IMR-90 (cell line): ENCODE results near the gene SECISBP2. TPM values are rescaled to one million over a fixed set of nuclear protein-coding genes. Genes with fewer than 3 reads are reported as not detected.

Experiments
- ATAC-seq: fragments of 200-7000 bp; cut with Tn5 transposase; 2 replicates; pipeline ENCODE4 v1.9.1; 2020; ENCODE audit warnings: low read depth, mild to moderate bottlenecking, moderate library complexity
- BruUV-seq: library from RNA; stranded (reverse); fragments of 400-500 nt; replicated peaks from 2 replicates; lab custom pipeline; 2021; lab: Mats Ljungman, UMichigan
- CTCF ChIA-PET: fragments of 300-600 bp; formaldehyde crosslinking; extraction: SDS; loops from one replicate; lab custom pipeline; 2021; ENCODE audit warnings: antibody characterized with exemption; lab: Yijun Ruan, JAX
- POLR2A ChIA-PET: fragments of 300-600 bp; sonication (Branson Sonifier 250); formaldehyde crosslinking; loops from one replicate; lab custom pipeline; 2022; ENCODE audit warnings: antibody characterized with exemption; ENCODE audit not compliant: unreplicated experiment; lab: Charles Lee
- DNase-seq: peaks from one replicate; pipeline ENCODE4 v3.0.0; 2013
- H2AFZ ChIP-seq: replicated peaks from 2 replicates; pipeline ENCODE3; 2013; ENCODE audit warnings: low read length, mild to moderate bottlenecking; ENCODE audit not compliant: poor library complexity
- H2AK5ac ChIP-seq: 2 replicates; pipeline ENCODE4 v1.6.1; 2013; ENCODE audit warnings: low read depth, low read length, inconsistent platforms
- H2AK9ac ChIP-seq: replicated peaks from 2 replicates; pipeline ENCODE3; 2013; ENCODE audit warnings: mild to moderate bottlenecking, low read depth, low read length, moderate library complexity; ENCODE audit not compliant: poor library complexity
- H2BK120ac ChIP-seq: 2 replicates; pipeline ENCODE4 v1.6.1; 2013; ENCODE audit warnings: low read depth, low read length, inconsistent platforms
- H2BK15ac ChIP-seq: 3 replicates; pipeline ENCODE4 v1.6.1; 2013; ENCODE audit warnings: low read depth, low read length, inconsistent platforms
- H2BK20ac ChIP-seq: 2 replicates; pipeline ENCODE4 v1.6.1; 2013; ENCODE audit warnings: low read depth, mild to moderate bottlenecking, inconsistent platforms, low read length, moderate library complexity
- H2BK5ac ChIP-seq: 2 replicates; pipeline ENCODE4 v1.6.1; 2013; ENCODE audit warnings: mild to moderate bottlenecking, low read depth, low read length, inconsistent platforms; ENCODE audit not compliant: poor library complexity, severe bottlenecking
- H3K14ac ChIP-seq: replicated peaks from 2 replicates; pipeline ENCODE4 v1.6.1; 2013; ENCODE audit warnings: low read depth, low read length, inconsistent platforms
- H3K18ac ChIP-seq: 2 replicates; pipeline ENCODE4 v1.6.1; 2013; ENCODE audit warnings: low read depth, low read length, control low read depth
- H3K23ac ChIP-seq: 2 replicates; pipeline ENCODE4 v1.6.1; 2013; ENCODE audit warnings: low read depth, low read length, inconsistent platforms
- H3K27ac ChIP-seq: 2 replicates; pipeline ENCODE4 v1.5.1; 2013; ENCODE audit warnings: mild to moderate bottlenecking, control low read depth, low read length; ENCODE audit not compliant: insufficient read depth
- H3K27me3 ChIP-seq: 2 replicates; pipeline ENCODE4 v1.6.1; 2013; ENCODE audit warnings: low read length; ENCODE audit not compliant: control insufficient read depth, insufficient read depth
- H3K36me3 ChIP-seq: 2 replicates; pipeline ENCODE4 v1.6.1; 2013; ENCODE audit warnings: low read length, mixed read lengths; ENCODE audit not compliant: control insufficient read depth, insufficient read depth
- H3K4ac ChIP-seq: 2 replicates; pipeline ENCODE4 v1.6.1; 2013; ENCODE audit warnings: low read depth, low read length, inconsistent platforms
- H3K4me1 ChIP-seq: 2 replicates; pipeline ENCODE4 v1.6.1; 2013; ENCODE audit warnings: low read length, mixed read lengths; ENCODE audit not compliant: control insufficient read depth, insufficient read depth
- H3K4me2 ChIP-seq: 2 replicates; pipeline ENCODE4 v1.6.1; 2013; ENCODE audit warnings: low read depth, mild to moderate bottlenecking, control low read depth, low read length, moderate library complexity
- H3K4me3 ChIP-seq: 2 replicates; pipeline ENCODE4 v1.5.1; 2013; ENCODE audit warnings: low read depth, mild to moderate bottlenecking, control low read depth, low read length, moderate library complexity; ENCODE audit not compliant: insufficient read depth
- H3K56ac ChIP-seq: 2 replicates; pipeline ENCODE4 v1.6.1; 2013; ENCODE audit warnings: low read length, inconsistent platforms; ENCODE audit not compliant: insufficient read depth; ENCODE audit errors: extremely low read depth
- H3K79me1 ChIP-seq, 2 experiments: 2 replicates each; pipeline ENCODE4 v1.6.1; 2013; ENCODE audit warnings: low read length in 2 of 2, inconsistent platforms in 1 of 2, low read depth in 1 of 2
- H3K9ac ChIP-seq: 2 replicates; pipeline ENCODE4 v1.6.1; 2013; ENCODE audit warnings: low read depth, low read length, control low read depth
- H3K9me1 ChIP-seq: 2 replicates; pipeline ENCODE4 v1.6.1; 2013; ENCODE audit warnings: low read length, inconsistent platforms; ENCODE audit not compliant: insufficient read depth
- H3K9me3 ChIP-seq: 2 replicates; pipeline ENCODE4 v1.6.1; 2013; ENCODE audit warnings: low read length; ENCODE audit not compliant: control insufficient read depth, insufficient read depth
- H4K20me1 ChIP-seq: 2 replicates; pipeline ENCODE4 v1.6.1; 2013; ENCODE audit warnings: low read length, inconsistent platforms; ENCODE audit not compliant: insufficient read depth
- H4K5ac ChIP-seq: 2 replicates; pipeline ENCODE4 v1.6.1; 2013; ENCODE audit warnings: mild to moderate bottlenecking, low read depth, low read length, control low read depth
- H4K8ac ChIP-seq, 2 experiments: 2 replicates each; pipeline ENCODE4 v1.6.1; 2013; ENCODE audit warnings: low read depth in 2 of 2, low read length in 2 of 2, control low read depth in 1 of 2, inconsistent platforms in 1 of 2
- H4K91ac ChIP-seq: 2 replicates; pipeline ENCODE4 v1.6.1; 2013; ENCODE audit warnings: low read depth, low read length, inconsistent platforms; ENCODE audit not compliant: insufficient read depth
- BHLHE40 ChIP-seq: fragments of 150-350 bp; IDR thresholded peaks from 2 replicates; pipeline ENCODE4 v1.6.1; 2016; ENCODE audit warnings: mild to moderate bottlenecking, low read depth, low read length
- CEBPB ChIP-seq: IDR thresholded peaks from 2 replicates; pipeline ENCODE4 v1.6.1; 2012; ENCODE audit warnings: low read depth, low read length, improper control_type of control experiment
- CHD1 ChIP-seq: IDR thresholded peaks from 2 replicates; pipeline ENCODE4 v1.6.1; 2012; ENCODE audit warnings: low read depth, low read length, improper control_type of control experiment
- FOS ChIP-seq: fragments of 150-350 bp; IDR thresholded peaks from 2 replicates; pipeline ENCODE4 v1.6.1; 2016; ENCODE audit warnings: low read depth, low read length
- MAFK ChIP-seq: IDR thresholded peaks from 2 replicates; pipeline ENCODE4 v1.6.1; 2012; ENCODE audit warnings: low read depth, low read length, improper control_type of control experiment
- MAZ ChIP-seq: IDR thresholded peaks from 2 replicates; pipeline ENCODE4 v1.6.1; 2012; ENCODE audit warnings: low read depth, mild to moderate bottlenecking, low read length, improper control_type of control experiment, moderate library complexity, borderline replicate concordance
- MXI1 ChIP-seq: IDR thresholded peaks from 2 replicates; pipeline ENCODE4 v1.6.1; 2012; ENCODE audit warnings: low read depth, mild to moderate bottlenecking, low read length, moderate library complexity, borderline replicate concordance
- NFE2L2 ChIP-seq: fragments of 150-350 bp; IDR thresholded peaks from 2 replicates; pipeline ENCODE4 v1.6.1; 2016; ENCODE audit warnings: low read depth, mild to moderate bottlenecking, low read length
- POLR2A ChIP-seq: IDR thresholded peaks from 2 replicates; pipeline ENCODE4 v1.6.1; 2012; ENCODE audit warnings: mild to moderate bottlenecking, low read depth, low read length
- RAD21 ChIP-seq: IDR thresholded peaks from 2 replicates; pipeline ENCODE4 v1.6.1; 2012; ENCODE audit warnings: low read length, improper control_type of control experiment
- RCOR1 ChIP-seq: IDR thresholded peaks from 2 replicates; pipeline ENCODE4 v1.6.1; 2012; ENCODE audit warnings: mild to moderate bottlenecking, low read length, improper control_type of control experiment; ENCODE audit not compliant: insufficient replicate concordance
- RFX5 ChIP-seq: IDR thresholded peaks from 2 replicates; pipeline ENCODE4 v1.8.0; 2012; ENCODE audit warnings: low read depth, mild to moderate bottlenecking, low read length, moderate library complexity
- SMC3 ChIP-seq: fragments of 150-350 bp; IDR thresholded peaks from 2 replicates; pipeline ENCODE4 v1.6.1; 2016; ENCODE audit warnings: low read depth, mild to moderate bottlenecking, antibody characterized with exemption, low read length, moderate library complexity
- dilution Hi-C: fragments of 300-500 bp; cut with HindIII; formaldehyde crosslinking; loops from one replicate; pipeline ENCODE4 v1.14.3; 2018; ENCODE audit warnings: low sequenced_read_pairs; ENCODE audit not compliant: unreplicated experiment
- in situ Hi-C: fragments of 300-500 bp; cut with MboI; formaldehyde crosslinking; loops from 3 replicates; pipeline ENCODE4 v1.14.3; 2019; ENCODE audit warnings: low sequenced_read_pairs, inconsistent platforms, mixed read lengths
- intact Hi-C: fragments of 100-400 bp; cut with micrococcal nuclease; formaldehyde crosslinking; loops from 2 replicates; pipeline ENCODE4 v1.10.0; 2022
- polyA plus RNA-seq, 3 experiments: library from polyadenylated mRNA; depleted of rRNA; stranded (reverse); fragments of >200 nt; gene quantifications; 2 replicates each; pipeline ENCODE4 v1.2.3, GENCODE V29; 2012; ENCODE audit warnings: low replicate concordance in 1 of 3
- total RNA-seq: library from RNA; depleted of rRNA; stranded (reverse); fragments of >200 nt; gene quantifications from 2 replicates; pipeline ENCODE4 v1.2.3, GENCODE V29; 2012
- TF ChIP-seq, protein P1 (sequence below): fragments of 150-350 bp; IDR thresholded peaks from 2 replicates; pipeline ENCODE4 v1.6.1; 2016; ENCODE audit warnings: low read depth, mild to moderate bottlenecking, low read length, moderate library complexity, borderline replicate concordance
- TF ChIP-seq, protein P2 (sequence below): fragments of 150-350 bp; IDR thresholded peaks from 2 replicates; pipeline ENCODE4 v1.6.1; 2017; ENCODE audit warnings: mild to moderate bottlenecking, antibody characterized with exemption, low read length, low read depth
- TF ChIP-seq, protein P3 (sequence below): conservative IDR thresholded peaks from 2 replicates; pipeline ENCODE4 v1.5.1; 2012; ENCODE audit warnings: mild to moderate bottlenecking, low read depth, low read length, improper control_type of control experiment

The SECISBP2 gene
- total and polyA plus RNA-seq, 2 of the 4 experiments (the other 2 are of a cell fraction), result 16.4 to 18.8 TPM

DNA sequence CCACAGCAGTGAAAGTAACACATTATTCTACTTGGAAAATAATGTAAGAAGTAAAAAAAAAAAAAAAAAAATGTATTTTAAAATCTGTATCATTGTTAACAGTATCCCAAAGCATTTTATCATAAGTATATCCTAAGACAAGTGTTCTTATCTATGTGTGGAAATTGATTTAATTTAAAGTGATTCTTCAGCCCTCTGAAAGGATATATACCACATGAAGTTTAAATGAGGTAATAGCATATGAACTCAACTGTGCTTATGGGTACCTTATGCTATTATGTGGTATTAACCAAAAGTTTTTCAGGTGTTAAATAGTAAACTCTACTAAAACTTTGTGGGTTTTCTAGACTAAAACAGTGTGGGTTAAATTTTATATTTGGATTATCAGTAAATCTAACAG, 2.8 kb upstream of the SECISBP2 start:
- no peak overlapping the region for H3K4ac ChIP-seq
- H2BK20ac ChIP-seq, result no peak overlapping the region
- no peak overlapping the region for H3K4me3 ChIP-seq
- no peak overlapping the region for H2AK5ac ChIP-seq
- H3K79me1 ChIP-seq, result peaks cover 12 to 23% of the 10 kb centered on the region in 2 experiments
- H2BK120ac ChIP-seq, result no peak overlapping the region
- ChIA-PET CTCF (no interaction called here), POLR2A (no interaction called here)
- dilution Hi-C loops, result no loop called here
- no peak for DNase-seq
- BruUV-seq, result no TSS peak
- TF ChIP-seq, protein P1, sequence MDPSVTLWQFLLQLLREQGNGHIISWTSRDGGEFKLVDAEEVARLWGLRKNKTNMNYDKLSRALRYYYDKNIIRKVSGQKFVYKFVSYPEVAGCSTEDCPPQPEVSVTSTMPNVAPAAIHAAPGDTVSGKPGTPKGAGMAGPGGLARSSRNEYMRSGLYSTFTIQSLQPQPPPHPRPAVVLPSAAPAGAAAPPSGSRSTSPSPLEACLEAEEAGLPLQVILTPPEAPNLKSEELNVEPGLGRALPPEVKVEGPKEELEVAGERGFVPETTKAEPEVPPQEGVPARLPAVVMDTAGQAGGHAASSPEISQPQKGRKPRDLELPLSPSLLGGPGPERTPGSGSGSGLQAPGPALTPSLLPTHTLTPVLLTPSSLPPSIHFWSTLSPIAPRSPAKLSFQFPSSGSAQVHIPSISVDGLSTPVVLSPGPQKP, result no peak
- TF ChIP-seq MAFK (no peak), NFE2L2 (no peak), FOS (no peak), SMC3 (no peak), CHD1 (no peak), MXI1 (no peak), RAD21 (no peak), RCOR1 (no peak), RFX5 (no peak), BHLHE40 (no peak), POLR2A (no peak), CEBPB (no peak), MAZ (no peak)
- TF ChIP-seq, protein P2, sequence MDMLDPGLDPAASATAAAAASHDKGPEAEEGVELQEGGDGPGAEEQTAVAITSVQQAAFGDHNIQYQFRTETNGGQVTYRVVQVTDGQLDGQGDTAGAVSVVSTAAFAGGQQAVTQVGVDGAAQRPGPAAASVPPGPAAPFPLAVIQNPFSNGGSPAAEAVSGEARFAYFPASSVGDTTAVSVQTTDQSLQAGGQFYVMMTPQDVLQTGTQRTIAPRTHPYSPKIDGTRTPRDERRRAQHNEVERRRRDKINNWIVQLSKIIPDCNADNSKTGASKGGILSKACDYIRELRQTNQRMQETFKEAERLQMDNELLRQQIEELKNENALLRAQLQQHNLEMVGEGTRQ, result no peak
- TF ChIP-seq, protein P3, sequence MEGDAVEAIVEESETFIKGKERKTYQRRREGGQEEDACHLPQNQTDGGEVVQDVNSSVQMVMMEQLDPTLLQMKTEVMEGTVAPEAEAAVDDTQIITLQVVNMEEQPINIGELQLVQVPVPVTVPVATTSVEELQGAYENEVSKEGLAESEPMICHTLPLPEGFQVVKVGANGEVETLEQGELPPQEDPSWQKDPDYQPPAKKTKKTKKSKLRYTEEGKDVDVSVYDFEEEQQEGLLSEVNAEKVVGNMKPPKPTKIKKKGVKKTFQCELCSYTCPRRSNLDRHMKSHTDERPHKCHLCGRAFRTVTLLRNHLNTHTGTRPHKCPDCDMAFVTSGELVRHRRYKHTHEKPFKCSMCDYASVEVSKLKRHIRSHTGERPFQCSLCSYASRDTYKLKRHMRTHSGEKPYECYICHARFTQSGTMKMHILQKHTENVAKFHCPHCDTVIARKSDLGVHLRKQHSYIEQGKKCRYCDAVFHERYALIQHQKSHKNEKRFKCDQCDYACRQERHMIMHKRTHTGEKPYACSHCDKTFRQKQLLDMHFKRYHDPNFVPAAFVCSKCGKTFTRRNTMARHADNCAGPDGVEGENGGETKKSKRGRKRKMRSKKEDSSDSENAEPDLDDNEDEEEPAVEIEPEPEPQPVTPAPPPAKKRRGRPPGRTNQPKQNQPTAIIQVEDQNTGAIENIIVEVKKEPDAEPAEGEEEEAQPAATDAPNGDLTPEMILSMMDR, result no peak
- no peak overlapping the region for H3K56ac ChIP-seq
- no peak overlapping the region for H3K14ac ChIP-seq
- H3K4me2 ChIP-seq, result no peak overlapping the region
- no peak overlapping the region for H2AFZ ChIP-seq
- H3K23ac ChIP-seq, result no peak overlapping the region
- H4K91ac ChIP-seq, result no peak overlapping the region
- H4K5ac ChIP-seq, result no peak overlapping the region
- H3K18ac ChIP-seq, result no peak overlapping the region
- H3K36me3 ChIP-seq, result peaks cover 6% of the 10 kb centered on the region
- H3K27me3 ChIP-seq, result no peaks in the 10 kb centered on the region
- in situ Hi-C loops, result no loop called here
- H2BK5ac ChIP-seq, result no peak overlapping the region
- intact Hi-C loops, result loop anchor here (10.0 kb wide), 5 partner anchors 541 to 1601 kb away; no protein-coding TSS in a partner anchor
- no peak for ATAC-seq
- no peak overlapping the region for H3K27ac ChIP-seq
- no peaks in the 10 kb centered on the region; the same call in 1 of the 2 replicates for H4K20me1 ChIP-seq
- H3K9me3 ChIP-seq, result no peaks in the 10 kb centered on the region
- H2BK15ac ChIP-seq, result no peak overlapping the region
- no peak overlapping the region; a peak in 1 of 4 replicates for H4K8ac ChIP-seq
- no peak overlapping the region for H3K9ac ChIP-seq
- H3K9me1 ChIP-seq, result no peaks in the 10 kb centered on the region
- H3K4me1 ChIP-seq, result peaks cover 2% of the 10 kb centered on the region; the same call in 1 of the 2 replicates
- H2AK9ac ChIP-seq, result no peak overlapping the region
